ENCODE data around the gene DMRT2. TPM values are rescaled to one million over a fixed set of nuclear protein-coding genes. Genes with fewer than 3 reads are reported as not detected.
A peak's percentile ranks its signal among the peaks of the same experiment; 100 is the strongest.

Gene DMRT2
- total RNA-seq, 6 experiments from 2014 or later: 0.49 TPM; not detected in 5

- H3K4me3 ChIP-seq: no peak overlapping the region
- no peaks in the 10 kb centered on the region for H3K4me1 ChIP-seq
- no peaks in the 10 kb centered on the region for H3K36me3 ChIP-seq
- TF ChIP-seq CTCF (IDR thresholded peaks at IDR 0.05) (no peak), POLR2A (IDR thresholded peaks at IDR 0.05) (no peak)
- no peak for DNase-seq
- ATAC-seq: no peak
- H3K9me3 ChIP-seq: no peaks in the 10 kb centered on the region
- no peaks in the 10 kb centered on the region for H3K27me3 ChIP-seq
- intact Hi-C loops (cut with DNase I): no loop called here
- H3K27ac ChIP-seq: no peak overlapping the region
- WGBS (ENCODE audit: insufficient coverage, low coverage, low lambda C conversion rate, missing lambda C conversion rate): 67% methylated on average over 2 of the region's 2 CpGs
Measured at GRCh38 chr9:1065130-1065529, 15.0 kb downstream of the DMRT2 start.

- H3K9me3 ChIP-seq: no peaks in the 10 kb centered on the region
- no peak overlapping the region for H3K27ac ChIP-seq
- no peaks in the 10 kb centered on the region for H3K36me3 ChIP-seq
- H3K4me3 ChIP-seq: no peak overlapping the region
- 45% methylated on average over 3 of the region's 3 CpGs for whole genome bisulfite sequencing (ENCODE audit: insufficient coverage, low coverage, low lambda C conversion rate, missing lambda C conversion rate)
- H3K4me1 ChIP-seq: no peaks in the 10 kb centered on the region
- DNase-seq (no peak), ATAC-seq (no peak)
- intact Hi-C loops (cut with DNase I): no loop called here
- TF ChIP-seq CTCF (IDR thresholded peaks at IDR 0.05) (no peak), POLR2A (IDR thresholded peaks at IDR 0.05) (no peak)
- no peaks in the 10 kb centered on the region for H3K27me3 ChIP-seq
Measured at GRCh38 chr9:1070692-1071091, 20.5 kb downstream of the DMRT2 start.

DNA sequence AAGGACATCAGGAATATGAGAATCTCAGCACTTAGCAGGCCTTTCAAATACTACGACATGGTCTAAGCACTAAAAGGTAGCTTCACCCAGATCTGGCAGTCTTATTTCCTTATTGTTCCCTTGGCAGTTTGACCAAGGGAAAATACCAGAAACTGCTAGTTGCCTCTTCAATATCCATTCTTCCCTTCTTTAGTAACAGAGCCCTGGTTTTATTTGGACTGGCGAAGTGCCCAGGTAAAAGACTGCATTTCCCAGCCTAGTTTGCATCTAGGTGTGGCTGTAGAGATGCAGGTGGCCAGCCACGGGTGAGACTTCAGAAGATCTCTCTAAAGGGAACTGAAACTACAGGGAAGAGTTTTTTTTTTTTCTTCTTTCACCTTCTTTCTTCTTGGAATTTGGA is 21.6 kb downstream of the DMRT2 start:
- Histone ChIP-seq H3K27ac (no peak overlapping the region), H3K9me3 (no peaks in the 10 kb centered on the region), H3K36me3 (no peaks in the 10 kb centered on the region), H3K4me3 (no peak overlapping the region), H3K4me1 (no peaks in the 10 kb centered on the region), H3K27me3 (no peaks in the 10 kb centered on the region)
- WGBS (ENCODE audit: insufficient coverage, low coverage, low lambda C conversion rate, missing lambda C conversion rate): 34% methylated on average over 3 of the region's 3 CpGs
- DNase-seq: no peak
- peak in 3 of 4 donors; percentile 34 to 37 (median 36) for ATAC-seq
- no peak for TF ChIP-seq CTCF (IDR thresholded peaks at IDR 0.05)
- TF ChIP-seq POLR2A (IDR thresholded peaks at IDR 0.05): no peak
- intact Hi-C loops (cut with DNase I): no loop called here

DNA sequence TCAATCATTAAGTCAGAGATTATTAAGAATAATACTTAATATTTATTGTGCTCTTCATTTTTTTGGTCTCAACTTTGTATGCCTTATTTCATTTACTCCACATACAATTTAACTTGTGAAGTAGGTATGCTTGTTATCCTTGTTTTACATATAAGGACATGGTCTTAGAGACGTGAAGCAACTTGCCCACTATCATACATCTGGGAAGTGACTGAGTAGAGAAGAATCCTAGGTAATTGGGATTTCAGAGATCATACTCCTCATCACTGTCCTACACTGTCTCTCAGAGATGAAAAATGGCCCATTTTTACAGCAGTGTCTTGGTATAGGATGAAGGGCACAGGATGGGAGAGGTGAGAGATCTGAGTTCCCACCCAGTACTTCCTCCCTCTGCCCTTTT is 23.3 kb downstream of the DMRT2 start:
- ATAC-seq: no peak
- no peak for DNase-seq
- Histone ChIP-seq H3K4me3 (no peak overlapping the region), H3K27ac (no peak overlapping the region), H3K9me3 (no peaks in the 10 kb centered on the region), H3K27me3 (no peaks in the 10 kb centered on the region), H3K36me3 (no peaks in the 10 kb centered on the region), H3K4me1 (no peaks in the 10 kb centered on the region)
- 36% methylated on average over 1 of the region's 1 CpG for WGBS (ENCODE audit: insufficient coverage, low coverage, low lambda C conversion rate, missing lambda C conversion rate)
- no peak for TF ChIP-seq CTCF (IDR thresholded peaks at IDR 0.05)
- no peak for TF ChIP-seq POLR2A (IDR thresholded peaks at IDR 0.05)
- intact Hi-C loops (cut with DNase I): no loop called here

DNA sequence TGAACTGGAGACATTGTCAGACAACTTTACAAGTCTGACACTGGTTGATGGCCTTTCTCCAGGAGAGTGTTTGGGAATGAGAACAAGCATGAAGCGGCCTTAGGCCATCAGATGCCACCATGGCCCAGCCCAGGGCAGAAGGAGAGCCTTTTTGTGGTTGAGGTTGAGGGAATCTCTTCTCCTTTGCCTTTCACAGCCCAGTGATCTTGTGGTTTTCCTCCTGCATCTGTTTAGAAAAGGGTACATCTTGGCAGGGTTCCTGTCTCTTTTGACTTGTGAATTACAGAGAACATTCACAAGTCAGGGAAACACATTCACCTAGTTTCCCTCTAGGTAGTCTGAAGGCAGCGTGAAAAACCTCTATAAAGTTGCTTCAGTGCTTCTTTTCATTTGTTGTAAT is 27.5 kb downstream of the DMRT2 start:
- H3K4me1 ChIP-seq: no peaks in the 10 kb centered on the region
- ATAC-seq: no peak
- intact Hi-C loops (cut with DNase I): no loop called here

More for the DNA sequence above, 27.5 kb downstream of the DMRT2 start:
- Histone ChIP-seq H3K9me3 (no peaks in the 10 kb centered on the region), H3K27me3 (no peaks in the 10 kb centered on the region), H3K36me3 (no peaks in the 10 kb centered on the region), H3K27ac (no peak overlapping the region), H3K4me3 (no peak overlapping the region)
- DNase-seq: no peak
- TF ChIP-seq POLR2A (IDR thresholded peaks at IDR 0.05) (no peak), CTCF (IDR thresholded peaks at IDR 0.05) (no peak)
- WGBS (ENCODE audit: insufficient coverage, low coverage, low lambda C conversion rate, missing lambda C conversion rate): 67% methylated on average over 2 of the region's 2 CpGs
